HG02623 (cell line): ENCODE results near the gene FTHL17.

Source experiments
- ATAC-seq: cut with Tn5 transposase; IDR thresholded peaks from one replicate; pipeline ENCODE4 v1.9.1; 2021; ENCODE audit warnings: moderate library complexity; ENCODE audit not compliant: unreplicated experiment

The FTHL17 gene

GRCh38 chrX:31071725-31072124, at the start of gene FTHL17:
TSS of gene FTHL17 (minus strand) at chrX:31072041. CDS start at chrX:31071953, 88 bp downstream.
- no peak for ATAC-seq

DNA sequence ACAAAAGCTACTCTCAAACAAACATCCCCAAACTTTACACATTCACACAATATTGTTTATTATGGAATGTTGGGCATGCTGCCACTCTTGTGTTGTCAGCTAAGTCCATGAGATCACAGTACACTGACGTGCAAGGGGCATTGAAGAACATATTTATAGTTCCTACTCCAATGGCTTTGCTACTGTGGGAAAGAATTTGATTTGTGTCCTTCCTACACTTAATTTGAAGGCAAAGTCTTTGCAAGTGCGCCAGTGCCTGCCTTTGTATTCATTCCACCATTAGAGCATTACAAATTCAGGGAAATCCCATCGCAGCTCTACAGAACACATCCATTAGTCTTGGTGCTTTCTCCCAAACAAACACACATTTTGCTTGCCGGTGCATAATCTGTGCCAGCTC, 45.4 kb upstream of the FTHL17 start:
- ATAC-seq, result no peak

- no peak for ATAC-seq
These were observed 43.6 kb upstream of the FTHL17 start for GRCh38 chrX:31115398-31115797.

DNA sequence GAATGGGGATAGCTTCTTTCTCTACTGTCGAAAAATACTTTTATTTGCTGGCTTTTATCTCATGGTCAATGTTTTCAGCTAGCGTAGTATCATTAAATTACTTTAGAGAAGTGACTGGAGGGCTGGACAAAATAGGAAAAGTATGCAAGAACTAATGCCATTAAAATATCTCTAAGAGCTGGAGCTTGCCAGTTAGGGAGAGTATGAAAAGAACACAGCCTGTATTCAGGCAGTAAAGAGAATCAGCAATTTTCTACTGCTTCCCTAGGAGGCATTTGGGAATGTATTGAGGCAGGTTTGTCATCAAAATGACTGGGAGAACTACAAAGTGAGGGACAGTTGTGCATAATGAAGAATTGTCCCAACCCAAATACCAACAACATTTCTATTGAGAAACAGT, 43.0 kb upstream of the FTHL17 start:
- no peak for ATAC-seq

DNA sequence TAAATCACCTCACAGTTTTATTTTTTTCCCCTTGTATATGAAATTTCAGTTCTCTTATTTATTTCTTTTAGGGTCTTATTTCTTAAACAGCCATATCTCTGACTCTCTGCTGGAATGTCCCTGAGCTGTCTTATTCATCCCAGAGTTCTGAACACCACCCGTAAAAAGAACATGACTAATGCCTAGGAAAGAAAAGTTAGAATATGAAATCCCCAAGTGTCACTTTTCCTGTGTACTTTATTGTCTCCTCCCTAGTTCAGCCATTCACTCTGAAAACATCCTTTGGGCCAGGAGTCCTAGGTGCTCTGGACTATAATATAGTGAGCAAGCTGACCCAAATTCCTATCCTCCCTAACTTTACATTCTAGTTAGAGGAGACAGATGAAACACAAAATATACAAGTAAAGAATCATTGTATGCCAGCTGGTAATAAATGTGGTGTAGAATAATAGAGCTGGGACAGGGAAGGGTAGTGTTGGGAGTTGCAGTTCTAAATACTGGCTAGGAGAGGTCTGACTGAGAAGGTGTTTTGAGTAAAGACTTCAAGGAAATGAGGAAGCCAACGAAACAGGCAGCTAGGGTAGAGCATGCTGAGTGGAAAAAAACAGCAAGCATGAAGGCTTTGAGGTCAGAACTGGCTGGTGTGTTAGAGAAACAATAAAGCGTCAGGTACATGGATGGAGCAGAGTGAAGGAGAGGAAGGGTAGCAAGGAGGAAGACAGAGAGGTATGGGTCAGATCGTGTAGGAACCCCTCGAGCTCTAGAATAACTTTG, 40.6 kb upstream of the FTHL17 start:
- ATAC-seq, result no peak

GRCh38 chrX:31110657-31111056, 38.8 kb upstream of the FTHL17 start:
- no peak for ATAC-seq

- ATAC-seq, result peak; percentile 80
These were observed 27.8 kb upstream of the FTHL17 start for GRCh38 chrX:31099536-31100090.

GRCh38 chrX:31098079-31098478, 26.2 kb upstream of the FTHL17 start:
- ATAC-seq, result no peak

DNA sequence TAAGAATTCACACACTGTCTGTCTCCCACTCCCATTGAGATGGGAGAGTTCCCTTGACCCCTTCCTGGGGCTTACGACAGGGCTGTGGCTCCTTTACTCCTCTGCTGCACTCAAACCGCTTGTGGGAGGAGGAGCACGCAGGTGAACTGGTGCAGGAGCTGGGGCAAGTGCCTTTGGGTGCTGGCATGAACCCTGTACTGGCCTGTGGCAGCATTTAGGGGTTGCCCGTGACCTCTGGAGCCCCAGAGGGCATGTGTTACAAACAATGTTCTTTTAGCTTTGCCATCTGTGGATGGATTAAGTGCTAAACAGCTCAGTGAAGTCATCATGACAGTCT, 21.8 kb upstream of the FTHL17 start:
- no peak for ATAC-seq

DNA sequence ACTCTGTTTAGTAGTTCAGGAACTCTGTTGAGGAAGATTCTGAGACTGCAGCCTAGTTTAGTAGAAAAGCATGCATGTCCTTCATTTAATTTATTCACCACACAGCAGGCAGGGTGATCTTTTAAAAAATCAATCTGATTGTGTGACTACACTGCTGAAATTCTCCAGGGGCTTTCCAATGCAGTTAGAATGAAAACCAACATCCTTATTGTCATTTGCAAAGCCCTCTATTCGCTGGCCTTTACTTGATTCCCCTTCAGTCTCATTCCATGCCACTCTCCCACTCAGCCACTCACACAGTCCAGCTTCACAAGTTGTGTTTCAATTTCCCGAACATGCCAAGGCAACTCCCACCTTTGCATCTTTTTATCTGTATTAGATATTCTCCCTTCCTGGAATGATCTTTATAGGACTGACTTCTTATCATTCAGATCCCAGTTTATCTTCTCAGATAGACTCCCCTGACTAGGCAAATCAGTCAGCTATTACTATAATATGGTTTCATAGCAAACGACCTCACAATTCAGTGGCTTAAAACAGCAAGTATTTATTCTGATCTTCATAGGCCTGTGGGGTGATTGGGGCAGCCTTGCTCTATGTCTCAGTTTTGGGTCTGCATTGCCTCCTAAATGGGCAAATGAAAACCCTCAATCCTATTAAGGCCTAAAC, 21.3 kb upstream of the FTHL17 start:
- no peak for ATAC-seq

- ATAC-seq, result no peak
These were observed 20.6 kb upstream of the FTHL17 start for GRCh38 chrX:31092476-31092875.

GRCh38 chrX:31091819-31092218, 20.0 kb upstream of the FTHL17 start:
- no peak for ATAC-seq

DNA sequence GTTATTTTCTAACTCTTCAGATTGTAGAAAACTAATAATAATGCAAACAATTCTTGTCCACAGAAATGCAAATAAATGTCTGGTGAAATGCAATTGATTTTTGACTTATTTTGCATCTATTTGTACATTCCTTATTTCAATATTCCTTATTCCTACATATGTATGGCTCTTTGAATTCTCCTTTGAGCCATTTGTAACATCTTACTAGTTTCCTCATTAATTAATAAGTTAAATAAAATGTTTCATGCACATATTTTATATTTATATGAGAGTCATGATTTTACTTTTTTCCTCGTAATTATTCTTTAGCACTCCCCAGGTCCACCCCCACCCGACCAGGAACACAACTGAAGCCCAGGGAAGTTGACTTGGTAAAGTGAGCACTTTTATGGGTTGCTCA, 2.7 kb upstream of the FTHL17 start:
- no peak for ATAC-seq

GRCh38 chrX:31071262-31071661, 579 bp downstream of the FTHL17 start:
- no peak for ATAC-seq

DNA sequence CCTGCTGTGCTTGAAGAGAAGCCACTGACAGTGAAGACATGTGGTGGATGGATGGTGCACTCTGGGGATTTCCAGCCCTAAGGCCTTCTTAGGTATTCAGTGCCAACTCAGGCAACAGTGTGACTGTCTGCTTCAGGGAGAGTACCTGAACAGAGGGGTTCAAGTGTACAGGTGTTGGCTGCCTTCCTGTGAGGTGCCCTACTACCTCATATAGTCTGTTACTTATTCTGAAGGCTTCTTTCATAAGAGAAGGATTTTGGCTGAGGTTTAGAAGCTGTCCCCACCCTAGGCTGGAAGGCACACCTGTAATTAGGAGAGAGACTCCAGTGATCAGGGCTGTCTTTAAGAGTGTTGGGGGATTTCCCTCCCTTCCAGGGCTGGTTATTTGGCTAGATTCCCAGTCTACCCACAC, 1.8 kb downstream of the FTHL17 start:
- peak; percentile 54 for ATAC-seq

DNA sequence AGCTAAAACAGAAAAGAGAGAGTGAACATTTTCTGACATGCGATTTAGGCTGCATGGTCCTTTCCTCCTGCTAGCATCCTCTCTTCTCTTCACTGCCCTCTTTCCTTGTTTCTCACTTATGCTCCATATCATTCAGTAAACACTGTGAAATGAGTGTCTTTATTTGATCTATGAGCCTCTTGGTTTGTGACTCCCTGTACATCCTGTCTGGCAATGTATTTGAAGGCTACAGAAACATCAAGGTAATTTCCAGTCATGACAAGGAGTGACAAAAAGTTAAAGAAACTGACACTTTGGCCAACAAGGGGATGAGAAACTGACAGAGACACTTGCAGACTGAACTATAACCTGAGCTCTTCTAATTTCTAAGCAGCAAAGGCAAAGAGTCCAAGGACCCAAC, 8.7 kb downstream of the FTHL17 start:
- ATAC-seq, result no peak

- peak; percentile 78 for ATAC-seq
These were observed 10.8 kb downstream of the FTHL17 start for GRCh38 chrX:31061091-31061490.

- no peak for ATAC-seq
These were observed 11.8 kb downstream of the FTHL17 start for GRCh38 chrX:31060016-31060415.

- ATAC-seq, result no peak
These were observed 13.6 kb downstream of the FTHL17 start for GRCh38 chrX:31058284-31058683.

- ATAC-seq, result no peak
These were observed 14.2 kb downstream of the FTHL17 start for GRCh38 chrX:31057691-31058090.

GRCh38 chrX:31057291-31057690, 14.6 kb downstream of the FTHL17 start:
- ATAC-seq, result no peak

- no peak for ATAC-seq
These were observed 18.2 kb downstream of the FTHL17 start for GRCh38 chrX:31053621-31054020.
